BLaER1 treated with 17β-estradiol and CSF1 and Interleukin-3, amounts not matched to agents 10 nM and 100 nM (cell line): ENCODE data around the gene MAN1A1.

ENCODE experiments used
- H3K27ac ChIP-seq, 11 experiments: shearing (Covaris generic); formaldehyde crosslinking; 2 replicates each; pipeline ENCODE4 v1.8.1; 2022
- H3K27me3 ChIP-seq, 11 experiments: shearing (Covaris generic); formaldehyde crosslinking; 2 replicates each; pipeline ENCODE4 v1.8.1; 2022
- H3K36me3 ChIP-seq, 11 experiments: shearing (Covaris generic); formaldehyde crosslinking; 2 replicates each; pipeline ENCODE4 v1.8.1; 2022
- H3K4me1 ChIP-seq, 10 experiments: shearing (Covaris generic); formaldehyde crosslinking; 2 replicates each; pipeline ENCODE4 v1.8.1; 2022
- H3K4me2 ChIP-seq, 11 experiments: shearing (Covaris generic); formaldehyde crosslinking; 2 replicates each; pipeline ENCODE4 v1.8.1; 2022
- H3K4me3 ChIP-seq, 10 experiments: shearing (Covaris generic); formaldehyde crosslinking; 2 replicates each; pipeline ENCODE4 v1.8.1; 2022
- H3K9ac ChIP-seq, 11 experiments: shearing (Covaris generic); formaldehyde crosslinking; 2 replicates each; pipeline ENCODE4 v1.8.1; 2022
- H3K9me3 ChIP-seq, 11 experiments: shearing (Covaris generic); formaldehyde crosslinking; replicated peaks in 1 of 11; 2 replicates each; pipeline ENCODE4 v1.8.1; 2022
- H4K20me1 ChIP-seq, 11 experiments: shearing (Covaris generic); formaldehyde crosslinking; 2 replicates each; pipeline ENCODE4 v1.8.1; 2022
- Cebpa-rat ChIP-seq, 11 experiments: shearing (Covaris generic); IDR thresholded peaks; 2 replicates each; pipeline ENCODE4 v1.8.1; 2022

The MAN1A1 gene

DNA sequence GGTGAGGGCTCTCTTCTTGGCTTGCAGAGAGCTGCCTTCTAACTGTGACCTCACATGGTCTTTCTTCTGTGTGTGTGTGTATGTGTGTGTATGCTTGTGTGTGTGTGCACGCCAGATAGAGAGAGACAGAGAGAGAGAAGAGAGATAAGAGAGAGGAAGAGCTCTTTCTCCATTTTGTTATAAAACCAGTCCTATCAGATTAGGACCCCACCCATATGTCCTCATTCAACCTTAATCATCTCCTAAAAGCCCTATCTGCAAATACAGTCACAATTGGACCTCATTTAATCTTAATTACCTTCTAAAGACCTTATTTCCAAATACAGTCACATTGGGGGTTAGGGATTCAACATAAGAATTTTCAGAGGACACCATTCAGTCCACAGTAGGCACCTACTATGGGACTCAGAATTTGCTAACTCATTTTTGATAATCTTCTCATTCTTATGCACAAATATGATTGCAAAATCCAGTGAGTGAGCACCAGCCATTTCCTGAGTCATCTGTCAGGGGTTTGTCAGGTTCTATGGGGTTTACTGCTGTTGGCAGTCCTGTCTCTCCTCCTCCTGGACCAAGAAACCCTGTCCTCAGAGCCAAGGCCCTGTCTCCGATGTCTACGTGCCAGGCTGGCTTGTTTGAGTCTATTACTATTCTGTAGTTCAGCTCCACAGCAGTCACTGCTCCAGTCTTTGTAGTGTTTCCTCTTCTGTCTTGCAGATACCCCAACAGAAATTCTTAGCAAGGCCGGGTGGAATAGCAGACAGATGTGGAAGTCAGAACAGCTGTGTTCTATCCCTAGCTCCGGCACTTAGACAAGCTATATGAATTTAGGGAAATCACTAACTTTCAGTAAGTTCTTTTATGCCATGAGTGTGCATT lies 212.1 kb downstream of the MAN1A1 start:
- Histone ChIP-seq H3K9me3 (no peaks in the 10 kb centered on the region), H3K27me3 (no peaks in the 10 kb centered on the region), H3K4me3 (no peak overlapping the region), H3K9ac (0 out of 22 replicates have a peak overlapping the region, but pooled peaks of 1 of the 11 experiments have one; percentile 8), H3K4me1 (peaks cover 25 to 38% (median 32%) of the 10 kb centered on the region in 10 experiments), H3K36me3 (no peaks in the 10 kb centered on the region), H3K27ac (peak overlapping the region in 6 of 11 experiments; percentile 5 to 57 (median 36); a peak in 5 of 22 replicates), H4K20me1 (no peaks in the 10 kb centered on the region), H3K4me2 (peak overlapping the region; percentile 35 to 77 (median 59); a peak in 21 of 22 replicates)
- peak in 1 of 11 experiments; percentile 16; a peak in 1 of 22 replicates for TF ChIP-seq Cebpa-rat (IDR thresholded peaks at IDR 0.05)

DNA sequence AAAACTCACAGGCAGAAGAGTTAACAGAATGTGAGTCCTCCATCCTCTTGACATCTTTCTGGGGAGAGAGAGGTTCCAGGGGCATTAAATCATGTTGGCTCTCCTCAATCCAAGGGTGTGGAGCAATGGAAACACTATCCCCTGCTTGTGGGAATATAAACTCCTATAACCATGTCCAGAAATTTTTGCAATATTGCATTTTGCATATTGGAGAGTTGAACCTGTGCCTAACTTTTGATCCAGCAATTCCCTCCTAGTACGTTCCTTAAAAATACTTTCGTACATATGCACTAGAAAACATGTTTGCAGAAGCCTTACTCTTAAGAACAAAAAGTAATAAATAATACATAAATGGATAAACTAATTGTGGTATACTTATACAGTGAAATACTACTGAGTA lies 214.8 kb downstream of the MAN1A1 start:
- Histone ChIP-seq H3K4me1 (peaks cover 22 to 39% (median 32%) of the 10 kb centered on the region in 10 experiments), H4K20me1 (no peaks in the 10 kb centered on the region), H3K9me3 (no peaks in the 10 kb centered on the region), H3K36me3 (no peaks in the 10 kb centered on the region), H3K9ac (no peak overlapping the region), H3K4me3 (no peak overlapping the region), H3K4me2 (no peak overlapping the region), H3K27me3 (no peaks in the 10 kb centered on the region), H3K27ac (no peak overlapping the region)
- TF ChIP-seq Cebpa-rat (IDR thresholded peaks at IDR 0.05), result no peak

DNA sequence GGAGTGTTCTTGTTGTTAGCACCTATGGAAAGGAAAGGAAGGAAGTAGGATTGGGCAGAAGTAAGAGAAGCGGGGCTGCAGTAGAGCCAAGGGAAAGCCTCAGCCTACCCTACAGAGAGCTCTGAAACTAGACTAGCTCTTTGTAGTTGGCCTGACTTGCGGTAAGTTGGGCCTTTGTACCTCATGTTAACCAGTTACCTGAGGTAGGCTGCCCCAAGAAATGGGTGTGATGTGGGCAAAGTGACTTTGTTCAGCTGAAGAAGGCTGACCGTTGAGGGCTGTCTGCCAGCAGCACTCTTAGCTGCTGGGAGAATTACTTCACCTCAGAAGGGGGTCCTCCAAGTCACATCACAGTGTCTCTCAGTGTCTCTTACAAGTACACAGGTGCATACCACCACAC lies 216.2 kb downstream of the MAN1A1 start:
- Histone ChIP-seq H3K9me3 (no peaks in the 10 kb centered on the region), H3K27me3 (no peaks in the 10 kb centered on the region), H3K27ac (no peak overlapping the region), H3K36me3 (no peaks in the 10 kb centered on the region), H3K4me1 (peaks cover 8 to 29% (median 22%) of the 10 kb centered on the region in 10 experiments), H3K4me2 (no peak overlapping the region), H4K20me1 (no peaks in the 10 kb centered on the region), H3K9ac (no peak overlapping the region), H3K4me3 (no peak overlapping the region)
- TF ChIP-seq Cebpa-rat (IDR thresholded peaks at IDR 0.05), result no peak

- no peak overlapping the region for H3K27ac ChIP-seq
- H3K4me3 ChIP-seq, result no peak overlapping the region
- no peaks in the 10 kb centered on the region for H3K36me3 ChIP-seq
- no peaks in the 10 kb centered on the region for H3K27me3 ChIP-seq
- H3K4me1 ChIP-seq, result peaks cover 0 to 19% (median 12%) of the 10 kb centered on the region in 10 experiments; a peak in 18 of 20 replicates
- TF ChIP-seq Cebpa-rat (IDR thresholded peaks at IDR 0.05), result no peak
- no peak overlapping the region for H3K4me2 ChIP-seq
- no peaks in the 10 kb centered on the region for H4K20me1 ChIP-seq
- no peaks in the 10 kb centered on the region for H3K9me3 ChIP-seq
- no peak overlapping the region for H3K9ac ChIP-seq
These were observed 217.1 kb downstream of the MAN1A1 start for GRCh38 chr6:119132261-119132981.

DNA sequence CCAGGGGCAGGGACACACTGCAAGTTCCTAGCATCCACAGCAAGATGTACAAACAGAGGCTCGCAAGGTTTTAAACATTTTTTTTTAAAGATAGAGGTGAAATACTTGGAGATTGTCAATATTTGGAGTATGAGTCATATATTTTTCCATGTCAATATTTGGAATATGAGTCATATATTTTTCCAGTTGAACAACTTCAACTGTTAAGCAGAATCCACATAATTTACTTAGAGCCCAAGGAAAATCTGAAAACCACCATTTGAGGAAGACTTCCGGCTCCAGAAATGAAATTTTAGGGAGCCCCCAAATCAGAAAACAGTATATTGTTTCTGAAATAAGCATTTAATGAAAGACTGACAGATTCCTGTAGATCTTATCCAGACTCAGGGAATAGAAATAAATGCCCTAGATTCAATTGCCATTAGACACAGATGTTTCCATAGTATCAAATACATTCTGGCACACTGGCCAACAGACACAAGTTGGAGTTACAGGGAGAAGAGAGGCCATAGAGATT lies 219.5 kb downstream of the MAN1A1 start:
- Histone ChIP-seq H3K4me2 (peak overlapping the region in 4 of 11 experiments; percentile 13 to 63 (median 30); a peak in 6 of 22 replicates), H3K9ac (peak overlapping the region in 1 of 11 experiments; percentile 12; a peak in 1 of 22 replicates), H3K36me3 (no peaks in the 10 kb centered on the region), H3K27ac (no peak overlapping the region), H3K4me1 (peaks cover 0 to 9% (median 7%) of the 10 kb centered on the region in 10 experiments; a peak in 11 of 20 replicates), H3K4me3 (no peak overlapping the region), H4K20me1 (no peaks in the 10 kb centered on the region), H3K27me3 (no peaks in the 10 kb centered on the region), H3K9me3 (peaks cover 0 to 5% (median 0%) of the 10 kb centered on the region in 11 experiments; a peak in 1 of 22 replicates)
- TF ChIP-seq Cebpa-rat (IDR thresholded peaks at IDR 0.05), result no peak

DNA sequence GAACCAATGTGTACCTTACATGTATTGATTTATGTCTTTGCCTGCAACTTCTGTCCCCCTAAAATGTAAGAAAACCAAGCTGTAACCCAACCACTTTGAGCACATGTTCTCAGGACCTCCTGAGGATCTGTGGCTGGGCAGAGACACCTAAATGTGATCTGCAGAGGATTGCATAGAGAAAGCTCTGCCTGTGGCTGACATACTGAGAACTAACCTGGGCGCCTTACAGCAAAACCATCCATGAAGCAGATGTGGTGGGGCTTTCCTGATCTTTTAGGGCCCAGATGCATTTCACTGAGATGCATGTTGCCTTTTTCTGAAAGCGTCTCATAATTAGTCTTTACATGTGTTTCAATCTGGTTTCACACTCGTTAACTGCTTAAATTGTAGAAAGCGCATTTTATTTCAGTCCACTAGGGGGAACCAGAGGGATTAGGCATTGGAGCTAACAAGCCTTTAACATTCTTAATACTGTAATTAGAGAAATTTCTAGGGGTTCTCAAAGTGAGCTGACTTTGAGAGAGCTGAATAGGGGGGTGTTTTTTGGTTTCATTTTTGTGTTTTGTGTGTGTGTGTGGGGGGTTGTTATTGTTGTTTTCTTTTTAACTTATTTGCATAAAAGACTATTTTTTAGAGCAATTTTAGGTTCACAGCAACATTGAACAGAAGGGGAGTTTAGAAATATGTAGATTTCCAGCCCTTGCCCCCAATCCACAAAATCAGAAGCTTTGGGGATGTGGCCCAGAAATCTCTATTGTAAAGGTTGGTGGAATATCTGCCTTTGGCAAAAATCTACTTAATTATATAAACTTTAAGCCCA lies 220.2 kb downstream of the MAN1A1 start:
- H3K4me2 ChIP-seq, result peak overlapping the region in 4 of 11 experiments; percentile 13 to 63 (median 30); a peak in 6 of 22 replicates

DNA sequence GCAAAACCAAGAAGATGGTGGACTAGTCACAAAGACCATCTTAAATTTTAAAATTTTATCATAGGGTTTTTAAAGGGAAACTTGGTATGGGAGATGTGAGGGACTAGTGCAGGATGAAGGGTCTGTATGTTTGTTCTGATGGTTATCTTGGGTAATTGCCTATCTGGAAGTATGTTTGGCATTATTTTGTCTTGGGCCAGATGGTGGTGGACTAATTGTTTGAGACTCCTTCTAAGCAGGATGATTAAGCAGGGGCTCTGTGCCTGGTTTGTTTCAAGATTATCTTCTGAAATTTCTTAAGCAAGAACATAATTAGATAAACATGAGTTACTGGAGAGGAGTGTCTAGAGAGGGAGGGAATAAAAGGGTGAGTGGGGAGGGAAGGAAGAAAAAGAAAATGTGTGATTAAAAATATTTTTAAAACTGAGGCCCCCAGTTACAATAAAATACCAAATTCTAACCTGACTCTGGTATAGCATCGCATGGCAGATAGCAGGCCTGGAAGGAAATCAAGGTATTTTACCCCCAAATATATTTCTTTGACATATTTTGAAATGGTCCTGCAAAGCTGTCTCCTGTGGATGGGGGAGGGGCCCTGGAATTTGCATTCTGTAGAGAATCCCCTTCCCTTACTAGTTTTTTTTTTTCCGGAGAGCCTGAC lies 221.2 kb downstream of the MAN1A1 start:
- Histone ChIP-seq H3K4me2 (no peak overlapping the region), H3K36me3 (no peaks in the 10 kb centered on the region), H3K27me3 (no peaks in the 10 kb centered on the region), H3K9me3 (peaks cover 0 to 5% (median 0%) of the 10 kb centered on the region in 11 experiments; a peak in 1 of 22 replicates), H3K4me3 (no peak overlapping the region), H3K4me1 (peaks cover 0 to 9% (median 7%) of the 10 kb centered on the region in 10 experiments; a peak in 11 of 20 replicates), H4K20me1 (no peaks in the 10 kb centered on the region), H3K27ac (no peak overlapping the region), H3K9ac (no peak overlapping the region)
- TF ChIP-seq Cebpa-rat (IDR thresholded peaks at IDR 0.05), result no peak

More for the DNA sequence above, 220.2 kb downstream of the MAN1A1 start:
- no peak for TF ChIP-seq Cebpa-rat (IDR thresholded peaks at IDR 0.05)
- no peaks in the 10 kb centered on the region for H3K36me3 ChIP-seq
- H3K4me3 ChIP-seq, result no peak overlapping the region
- peaks cover 0 to 9% (median 7%) of the 10 kb centered on the region in 10 experiments; a peak in 11 of 20 replicates for H3K4me1 ChIP-seq
- peaks cover 0 to 5% (median 0%) of the 10 kb centered on the region in 11 experiments; a peak in 1 of 22 replicates for H3K9me3 ChIP-seq
- H3K9ac ChIP-seq, result no peak overlapping the region; a peak in 1 of 22 replicates
- H3K27me3 ChIP-seq, result no peaks in the 10 kb centered on the region
- H3K27ac ChIP-seq, result no peak overlapping the region
- no peaks in the 10 kb centered on the region for H4K20me1 ChIP-seq

DNA sequence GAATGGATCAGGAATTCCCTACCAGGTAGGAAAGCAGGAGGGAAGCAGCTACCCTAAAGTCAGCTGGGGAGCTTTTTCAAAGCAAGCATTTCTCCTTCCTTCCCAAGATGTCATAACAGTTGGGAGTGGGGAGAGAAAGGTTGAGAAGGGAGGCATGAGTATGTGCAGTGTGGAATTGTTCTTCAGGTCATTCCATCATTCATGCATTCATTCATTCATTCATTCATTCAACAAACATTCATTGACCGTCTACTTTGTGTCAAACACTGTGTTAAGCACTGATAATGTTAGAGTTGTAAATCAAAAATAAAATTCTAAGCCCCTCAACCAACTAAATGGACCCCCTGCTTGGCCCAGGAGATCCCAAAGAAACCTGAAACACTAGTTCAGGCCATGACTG lies 221.9 kb downstream of the MAN1A1 start:
- no peak overlapping the region for H3K4me3 ChIP-seq
- no peak overlapping the region for H3K27ac ChIP-seq
- H3K9ac ChIP-seq, result no peak overlapping the region
- TF ChIP-seq Cebpa-rat (IDR thresholded peaks at IDR 0.05), result no peak
- no peaks in the 10 kb centered on the region for H4K20me1 ChIP-seq
- H3K9me3 ChIP-seq, result peaks cover 0 to 5% (median 0%) of the 10 kb centered on the region in 11 experiments; a peak in 1 of 22 replicates
- no peaks in the 10 kb centered on the region for H3K27me3 ChIP-seq
- H3K4me2 ChIP-seq, result no peak overlapping the region
- H3K36me3 ChIP-seq, result no peaks in the 10 kb centered on the region
- H3K4me1 ChIP-seq, result peaks cover 0 to 9% (median 7%) of the 10 kb centered on the region in 10 experiments; a peak in 11 of 20 replicates
